HG02840 (cell line): Measurements from ENCODE around the gene PUM2.
A peak's percentile ranks its signal among the peaks of the same experiment; 100 is the strongest.
"Not testable (repeated sequence)": the region's sequence is repeated elsewhere in the genome, so short reads cannot be mapped to it uniquely, and the experiment has no call there.

Source experiments
- ATAC-seq: cut with Tn5 transposase; IDR thresholded peaks from one replicate; pipeline ENCODE4 v1.9.1; 2021; ENCODE audit warnings: mild to moderate bottlenecking, moderate library complexity, moderate number of reproducible peaks; ENCODE audit not compliant: unreplicated experiment, low FRiP score

PUM2 gene, protein sequence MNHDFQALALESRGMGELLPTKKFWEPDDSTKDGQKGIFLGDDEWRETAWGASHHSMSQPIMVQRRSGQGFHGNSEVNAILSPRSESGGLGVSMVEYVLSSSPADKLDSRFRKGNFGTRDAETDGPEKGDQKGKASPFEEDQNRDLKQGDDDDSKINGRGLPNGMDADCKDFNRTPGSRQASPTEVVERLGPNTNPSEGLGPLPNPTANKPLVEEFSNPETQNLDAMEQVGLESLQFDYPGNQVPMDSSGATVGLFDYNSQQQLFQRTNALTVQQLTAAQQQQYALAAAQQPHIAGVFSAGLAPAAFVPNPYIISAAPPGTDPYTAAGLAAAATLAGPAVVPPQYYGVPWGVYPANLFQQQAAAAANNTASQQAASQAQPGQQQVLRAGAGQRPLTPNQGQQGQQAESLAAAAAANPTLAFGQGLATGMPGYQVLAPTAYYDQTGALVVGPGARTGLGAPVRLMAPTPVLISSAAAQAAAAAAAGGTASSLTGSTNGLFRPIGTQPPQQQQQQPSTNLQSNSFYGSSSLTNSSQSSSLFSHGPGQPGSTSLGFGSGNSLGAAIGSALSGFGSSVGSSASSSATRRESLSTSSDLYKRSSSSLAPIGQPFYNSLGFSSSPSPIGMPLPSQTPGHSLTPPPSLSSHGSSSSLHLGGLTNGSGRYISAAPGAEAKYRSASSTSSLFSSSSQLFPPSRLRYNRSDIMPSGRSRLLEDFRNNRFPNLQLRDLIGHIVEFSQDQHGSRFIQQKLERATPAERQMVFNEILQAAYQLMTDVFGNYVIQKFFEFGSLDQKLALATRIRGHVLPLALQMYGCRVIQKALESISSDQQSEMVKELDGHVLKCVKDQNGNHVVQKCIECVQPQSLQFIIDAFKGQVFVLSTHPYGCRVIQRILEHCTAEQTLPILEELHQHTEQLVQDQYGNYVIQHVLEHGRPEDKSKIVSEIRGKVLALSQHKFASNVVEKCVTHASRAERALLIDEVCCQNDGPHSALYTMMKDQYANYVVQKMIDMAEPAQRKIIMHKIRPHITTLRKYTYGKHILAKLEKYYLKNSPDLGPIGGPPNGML

DNA sequence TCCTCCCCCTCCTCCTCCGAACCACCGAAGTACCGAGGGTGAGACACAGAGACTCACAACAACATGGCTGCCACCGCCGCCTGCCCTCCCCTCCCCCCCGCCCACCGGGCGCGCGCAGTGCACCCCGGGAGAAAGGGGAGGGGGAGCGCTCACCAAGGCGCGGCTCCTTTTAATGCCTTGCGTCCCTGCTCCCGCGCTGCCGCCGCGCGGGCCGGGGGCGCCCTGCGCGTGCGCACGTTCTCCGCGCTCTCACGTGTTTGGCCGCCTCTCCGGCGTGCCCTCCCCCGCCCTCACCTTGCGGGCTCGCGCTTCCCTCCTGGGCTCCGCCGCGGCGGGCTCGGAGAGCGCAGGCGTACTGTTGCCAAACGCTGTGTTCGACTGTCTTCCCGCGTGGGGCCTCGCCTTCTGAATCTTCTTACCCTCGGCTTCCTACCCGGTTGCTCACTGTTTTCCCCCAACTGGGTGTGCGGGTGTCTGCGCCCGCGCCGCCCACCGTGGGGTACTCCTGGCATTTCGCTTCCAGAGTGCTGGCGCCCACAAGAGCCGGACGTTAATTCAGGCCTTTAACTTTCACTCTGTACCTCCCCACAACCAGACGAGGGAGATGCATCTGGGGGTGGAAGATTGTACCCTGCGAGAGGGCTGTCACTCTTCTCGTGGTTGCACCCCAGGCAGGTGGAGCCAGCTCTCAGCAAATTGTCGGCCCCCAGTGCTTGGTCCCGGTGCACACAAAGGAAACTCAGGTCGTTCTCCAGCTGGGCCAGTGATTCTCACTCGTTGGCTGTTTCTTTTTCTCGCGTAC lies at the start of gene PUM2:
Gene PUM2, minus strand, starts transcription at position 92 of the 802 bp plus-strand sequence. CDS start 23,484 bp downstream, outside the sequence.
- peak; percentile 89 for ATAC-seq

DNA sequence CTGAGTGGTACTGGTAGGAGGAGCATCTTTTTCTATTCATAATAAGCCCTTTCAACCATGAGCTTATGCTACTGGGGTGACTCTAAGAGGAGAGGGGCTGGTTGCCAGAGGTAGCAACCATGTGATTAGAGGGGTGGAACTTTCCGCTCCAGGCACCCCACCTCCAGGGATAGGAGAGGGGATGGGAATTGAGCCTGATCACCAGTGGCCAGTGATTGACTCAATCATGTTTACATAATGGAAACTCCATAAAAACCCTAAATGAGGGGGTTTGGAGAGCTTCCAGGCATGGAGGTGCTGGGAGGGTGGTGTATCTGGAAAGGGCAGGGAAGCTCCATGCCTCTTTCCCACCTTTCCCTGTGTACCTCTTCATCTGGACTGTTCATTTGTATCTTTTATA lies 49.7 kb upstream of the PUM2 start:
- ATAC-seq, result no peak

DNA sequence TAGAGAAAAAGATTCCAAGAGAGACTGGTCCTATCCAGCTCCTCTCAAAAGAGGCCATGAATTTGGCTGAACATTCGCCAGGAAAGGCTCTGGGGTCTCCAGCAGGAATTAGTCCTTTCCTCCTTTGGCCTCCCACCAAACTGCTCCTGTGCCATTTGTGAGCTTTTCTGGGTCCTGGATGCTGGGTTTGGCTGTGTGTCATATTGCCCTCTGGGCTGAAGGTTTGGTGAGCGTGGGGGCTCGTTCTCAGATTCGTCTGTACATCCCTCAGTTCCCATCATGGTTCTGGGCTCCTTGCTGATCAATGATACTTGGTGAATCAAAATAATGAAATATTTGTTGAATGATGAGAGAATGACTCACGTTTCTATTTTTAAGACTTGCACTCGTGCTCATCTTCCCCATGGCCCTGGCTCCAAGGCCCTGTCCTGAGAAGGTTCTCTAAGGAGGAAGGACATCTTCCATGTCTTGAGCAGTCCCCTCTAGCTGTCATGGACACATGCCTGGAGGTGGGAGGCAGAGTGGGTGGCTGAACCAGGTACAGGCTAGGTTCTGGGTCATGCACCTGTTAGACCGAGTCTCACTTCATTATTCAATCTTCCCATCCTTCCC lies 48.4 kb upstream of the PUM2 start:
- ATAC-seq, result no peak

DNA sequence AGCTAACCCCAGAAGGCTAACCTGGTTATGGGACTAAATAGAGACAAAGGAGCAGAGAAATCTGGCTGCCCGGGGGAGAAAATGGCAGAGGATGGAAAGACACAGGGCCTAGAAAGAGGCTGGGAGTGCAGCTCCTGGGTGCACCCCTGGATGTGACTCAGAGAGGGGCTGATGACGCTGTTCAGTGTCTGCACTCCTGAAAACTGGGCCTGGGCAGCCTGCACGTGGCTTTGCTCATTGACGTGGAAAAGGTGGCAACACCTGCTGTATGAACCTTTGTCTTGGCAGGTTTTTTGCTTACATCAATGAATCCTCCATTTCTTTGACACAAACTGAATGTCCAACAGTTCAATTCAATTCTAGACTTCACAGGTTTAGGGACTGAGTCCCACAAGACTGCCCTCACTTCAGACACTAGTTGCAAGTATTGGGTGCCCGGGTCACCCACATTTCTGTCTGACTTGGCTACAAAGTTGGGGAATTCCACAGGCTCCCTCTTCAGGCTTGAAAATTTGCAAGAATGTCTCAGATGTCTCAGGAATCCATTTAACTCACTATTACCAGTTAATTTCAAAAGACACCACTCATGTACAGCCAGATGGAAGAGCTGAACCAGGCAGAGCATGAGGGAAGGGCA lies 47.3 kb upstream of the PUM2 start:
- ATAC-seq, result no peak

DNA sequence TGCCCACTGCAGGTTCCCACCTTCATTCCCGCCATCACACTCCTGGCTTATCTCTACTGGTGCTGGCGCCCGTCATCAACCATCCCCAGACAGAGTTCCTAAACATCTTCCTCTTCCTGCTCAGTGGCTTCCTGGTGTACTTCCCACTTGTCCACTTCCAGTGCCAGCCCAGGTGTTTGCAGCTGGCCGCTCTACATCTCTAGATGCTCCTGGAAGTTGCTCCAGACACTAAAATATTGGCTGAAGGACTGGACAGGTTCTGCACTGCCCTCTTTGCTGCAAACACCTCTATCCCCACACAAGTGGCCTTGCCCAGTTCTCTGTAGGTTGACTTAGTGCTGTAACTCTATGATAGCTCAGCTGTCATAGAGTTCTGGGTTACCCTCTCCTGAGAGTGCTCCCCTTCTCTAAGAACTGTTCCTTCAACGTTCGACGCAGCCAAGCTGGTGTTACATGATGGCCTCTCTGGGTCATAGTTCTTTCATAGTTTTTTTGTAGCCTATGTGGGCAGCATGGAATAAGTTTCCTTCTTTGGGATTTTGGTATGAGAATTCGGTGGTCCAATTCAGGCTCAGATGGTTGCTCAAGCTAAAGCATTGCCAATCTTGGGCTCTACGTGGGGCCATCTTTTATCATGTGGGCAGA lies 45.8 kb upstream of the PUM2 start:
- ATAC-seq, result no peak

DNA sequence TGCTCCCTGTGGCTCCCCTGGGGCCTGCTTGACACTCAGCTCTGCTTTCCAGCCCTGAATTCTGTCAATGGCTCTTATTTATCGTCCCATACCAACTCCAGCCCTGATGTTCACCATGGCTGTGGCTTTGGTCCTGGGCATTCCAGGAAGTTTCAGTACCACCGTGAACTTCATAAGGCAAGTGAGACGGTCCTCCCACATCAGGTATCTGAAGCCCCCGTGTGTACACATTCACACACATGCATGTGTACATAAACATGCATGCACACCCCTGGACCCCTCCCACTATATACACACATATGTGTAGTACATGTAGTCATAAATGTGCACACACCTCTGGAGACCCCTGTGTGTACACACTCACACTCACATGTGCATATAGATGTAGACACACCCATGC lies 43.3 kb upstream of the PUM2 start:
- no peak for ATAC-seq

DNA sequence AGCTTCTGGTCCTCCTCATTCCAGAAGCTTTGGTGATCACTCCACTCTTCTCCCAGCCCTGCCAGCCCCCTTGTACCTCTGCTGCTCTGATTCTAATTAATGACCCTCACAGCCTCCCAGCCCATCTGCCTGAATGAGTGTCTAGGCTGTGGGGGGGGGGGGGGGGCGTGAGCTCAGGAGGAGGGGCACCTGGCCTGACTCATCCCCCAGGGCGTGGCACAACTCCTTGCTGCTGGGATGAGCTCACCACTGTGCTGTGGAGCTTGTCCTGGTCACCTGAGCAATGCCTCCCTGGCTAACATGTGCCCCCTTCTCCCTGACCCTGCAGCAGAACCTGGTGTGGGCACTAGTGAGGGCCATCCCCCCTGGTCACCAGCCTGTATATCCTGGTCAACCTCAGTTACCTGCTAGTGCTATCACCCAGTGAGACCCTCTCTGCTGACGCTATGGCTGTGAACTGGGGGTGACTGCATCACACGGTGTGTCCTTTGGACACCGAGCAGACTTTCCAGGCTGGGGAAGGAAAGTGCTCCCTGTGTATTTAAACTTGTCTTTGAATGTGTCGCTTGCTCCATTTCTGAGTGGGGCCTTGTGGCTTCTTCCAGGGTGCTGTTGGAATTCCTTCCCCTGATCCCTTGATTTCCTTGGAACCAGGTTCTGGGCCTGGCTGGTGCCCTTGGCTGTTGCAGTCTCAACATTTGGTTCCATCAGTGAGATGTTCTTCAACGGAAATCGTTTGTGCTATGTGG lies 41.5 kb upstream of the PUM2 start:
- ATAC-seq, result no peak

DNA sequence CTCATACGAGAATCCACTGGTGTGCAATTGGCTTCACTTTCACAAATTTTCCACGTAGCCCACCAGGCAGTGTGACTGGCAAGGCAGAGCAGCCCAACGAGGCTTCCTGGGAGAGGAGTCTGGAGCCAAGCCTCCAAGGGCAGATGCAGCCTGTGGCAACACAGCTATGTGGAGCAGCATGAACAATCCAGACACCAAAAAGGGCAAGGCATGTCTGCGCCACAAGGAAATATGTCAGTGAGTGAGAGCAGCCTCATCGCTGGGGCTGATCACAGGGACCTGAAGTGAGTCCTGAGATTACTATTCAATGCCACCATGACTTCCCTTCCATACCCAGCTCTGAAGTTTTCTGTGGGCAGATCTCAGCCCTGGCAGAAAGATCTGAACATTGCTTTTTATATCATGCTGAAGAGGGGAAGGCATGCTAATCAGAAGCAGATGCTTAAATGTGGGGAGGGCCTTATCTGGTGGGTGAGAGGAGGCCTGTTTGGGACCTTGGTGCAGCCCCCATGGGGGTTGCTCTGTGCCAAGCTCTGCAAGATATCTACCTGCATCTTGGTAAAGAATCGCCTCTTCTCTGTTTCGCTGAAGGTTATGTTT lies 40.0 kb upstream of the PUM2 start:
- ATAC-seq, result no peak

DNA sequence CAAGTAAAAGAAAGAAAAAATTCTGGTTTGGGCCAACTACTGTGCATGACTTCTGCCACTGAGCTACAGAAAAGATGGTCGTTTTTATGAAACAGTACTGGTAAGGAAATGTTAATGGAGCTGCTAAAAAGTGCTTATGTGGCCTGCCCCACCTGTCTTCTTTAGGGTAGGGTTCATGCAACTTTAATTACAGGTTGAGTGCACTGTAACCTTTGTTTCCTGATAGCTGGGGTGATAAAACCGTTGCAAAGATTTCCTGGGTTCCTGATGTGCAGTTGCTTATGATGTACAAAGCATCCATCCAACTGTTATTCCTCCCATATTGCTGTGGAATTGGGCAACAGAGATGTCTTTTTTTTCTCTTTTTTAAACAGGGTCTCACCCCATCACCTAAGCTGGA lies 34.3 kb upstream of the PUM2 start:
- no peak for ATAC-seq

DNA sequence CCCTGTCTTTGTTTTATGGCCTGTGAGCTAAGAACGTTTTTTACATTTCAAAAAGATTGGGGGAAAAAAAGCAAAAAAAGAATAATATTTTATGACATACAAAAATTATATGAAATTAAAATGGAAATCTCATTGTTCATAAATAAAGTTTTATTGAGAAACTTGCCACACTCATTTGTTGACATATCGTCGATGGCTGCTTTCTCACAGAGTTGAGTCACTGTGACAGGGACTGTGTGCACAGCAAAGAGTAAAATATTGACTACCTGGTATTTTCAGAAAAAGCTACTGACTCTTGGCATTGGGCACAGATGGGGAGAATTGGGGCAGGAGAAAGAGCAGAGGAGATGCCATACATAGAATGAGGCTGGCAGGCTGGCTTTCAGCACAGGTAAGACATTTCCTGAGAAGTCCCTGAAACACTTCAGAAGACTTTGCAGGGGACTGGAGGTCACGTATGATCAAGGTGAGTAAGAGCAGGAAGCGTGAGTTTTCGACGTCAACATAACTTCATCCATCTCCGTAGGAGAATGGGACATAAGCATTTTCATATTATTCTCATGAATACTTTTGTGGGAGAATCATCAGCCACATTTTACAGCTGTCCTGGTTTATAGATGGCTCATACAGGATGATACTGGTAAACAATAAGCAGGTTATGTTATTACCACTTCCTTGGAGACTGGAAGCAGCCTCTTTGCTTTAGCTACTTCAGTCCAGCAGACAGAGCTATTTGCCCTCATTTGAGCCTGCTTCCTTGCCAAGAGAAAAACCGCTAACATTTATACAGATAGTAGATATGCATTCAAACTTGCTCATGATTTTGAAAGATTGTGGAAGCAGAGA lies 32.5 kb upstream of the PUM2 start:
- no peak for ATAC-seq

DNA sequence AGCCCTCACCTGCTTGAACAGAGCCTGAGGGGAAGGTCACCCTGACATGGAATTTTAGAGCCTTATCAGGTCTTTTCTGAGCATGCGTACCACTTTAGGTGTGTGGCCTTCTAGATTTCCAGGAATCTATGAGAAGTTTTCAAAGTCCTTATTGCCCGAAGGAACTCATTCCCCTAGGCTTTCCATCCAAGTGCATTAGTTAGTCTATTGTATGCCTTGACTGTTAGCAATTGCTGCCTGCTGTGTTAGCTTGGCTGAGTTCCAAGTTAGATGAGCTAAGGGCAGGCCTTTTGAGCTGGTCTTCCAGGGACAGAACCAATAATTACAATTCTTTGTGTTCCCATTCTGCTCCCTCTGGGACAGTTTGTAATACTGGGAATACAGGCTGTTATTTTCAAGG lies 30.8 kb upstream of the PUM2 start:
- no peak for ATAC-seq

DNA sequence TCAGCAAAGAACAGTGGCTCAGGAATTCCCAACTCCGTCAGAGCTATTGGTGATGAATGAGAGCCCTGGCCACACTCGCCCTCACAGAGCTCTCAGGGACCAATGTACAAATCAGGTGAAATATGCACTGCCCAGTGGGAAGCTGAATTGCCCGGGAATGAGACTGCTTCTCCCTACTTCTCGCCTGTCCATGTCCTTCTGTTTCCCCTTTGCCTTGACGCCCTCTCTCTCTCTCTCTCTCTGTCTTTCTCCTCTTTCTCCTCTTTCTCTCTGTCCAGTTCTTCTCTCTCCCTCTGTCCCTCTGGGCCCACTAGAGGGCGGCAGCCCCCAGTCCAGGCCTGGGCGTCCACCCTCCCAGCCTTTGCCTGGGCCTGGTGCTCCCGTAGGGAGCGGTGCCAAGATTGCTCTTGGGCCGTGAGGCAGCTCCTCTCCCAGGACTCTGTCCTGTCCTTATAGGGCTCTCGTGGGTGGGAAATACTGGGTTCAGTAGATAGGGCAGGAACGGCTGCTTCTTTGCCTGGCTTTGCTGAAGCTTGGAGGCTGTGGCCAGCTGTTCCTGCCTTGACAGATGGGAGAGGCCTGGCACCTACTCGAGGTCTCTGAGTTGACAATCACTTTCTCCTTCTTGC lies 28.4 kb upstream of the PUM2 start:
- ATAC-seq, result no peak

DNA sequence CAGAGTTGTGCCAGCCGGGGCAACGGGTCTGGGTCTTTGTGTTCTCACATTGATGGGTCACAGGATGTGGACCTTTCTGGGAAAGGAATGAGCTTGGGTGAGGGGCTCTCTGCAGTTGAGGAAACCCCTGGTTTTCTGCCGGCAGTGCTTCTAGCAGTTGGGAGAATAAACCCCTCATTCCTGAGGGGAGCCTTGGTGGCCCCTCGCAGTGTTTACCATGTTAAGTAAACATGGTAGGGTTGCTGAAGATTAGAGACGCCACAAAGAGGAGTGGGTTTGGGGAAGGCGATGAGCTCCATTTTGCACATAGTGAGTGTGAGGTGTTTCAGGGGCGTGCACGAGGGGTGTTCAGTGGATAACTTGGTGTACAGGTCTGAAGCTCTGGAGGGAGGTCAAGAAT lies 27.7 kb upstream of the PUM2 start:
- no peak for ATAC-seq

DNA sequence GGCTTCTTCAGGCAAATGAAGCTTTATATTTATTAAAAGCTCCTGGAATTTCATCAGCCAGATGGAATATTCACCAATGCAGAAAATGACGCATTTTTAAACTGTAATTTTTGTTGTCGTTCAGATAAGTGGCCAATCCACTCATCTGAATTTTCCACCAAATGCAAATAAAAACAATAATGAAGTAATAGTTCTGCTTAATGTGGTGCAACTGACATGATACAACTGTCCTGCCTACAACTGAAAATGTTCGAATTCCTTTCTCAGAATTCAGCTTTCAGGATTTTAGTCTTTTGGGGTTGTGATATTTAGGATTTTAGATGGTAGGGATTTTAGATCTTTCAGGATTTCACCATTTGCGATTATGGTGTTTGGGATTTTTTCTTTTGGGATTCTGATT lies 27.1 kb upstream of the PUM2 start:
- ATAC-seq, result no peak

DNA sequence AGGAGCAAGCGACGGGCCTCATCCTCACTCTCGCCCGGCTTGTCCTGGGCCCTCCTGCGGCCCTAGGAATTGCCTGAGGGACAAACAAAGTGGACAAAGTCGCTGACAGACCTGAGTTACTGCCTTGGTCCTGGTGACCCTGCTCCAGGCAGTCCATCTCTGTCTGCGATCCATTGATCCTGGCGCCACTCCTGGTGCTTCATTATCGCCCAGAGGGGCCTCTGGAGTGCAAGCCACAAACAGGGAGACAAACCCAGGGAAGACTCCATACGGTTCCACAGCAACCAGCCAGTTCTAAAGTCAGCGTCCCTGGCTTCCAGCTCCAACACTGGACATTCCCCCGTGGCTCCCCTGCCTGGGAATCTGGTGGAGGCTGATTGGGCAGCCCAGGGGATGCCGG lies 24.3 kb upstream of the PUM2 start:
- ATAC-seq, result not testable (repeated sequence)

DNA sequence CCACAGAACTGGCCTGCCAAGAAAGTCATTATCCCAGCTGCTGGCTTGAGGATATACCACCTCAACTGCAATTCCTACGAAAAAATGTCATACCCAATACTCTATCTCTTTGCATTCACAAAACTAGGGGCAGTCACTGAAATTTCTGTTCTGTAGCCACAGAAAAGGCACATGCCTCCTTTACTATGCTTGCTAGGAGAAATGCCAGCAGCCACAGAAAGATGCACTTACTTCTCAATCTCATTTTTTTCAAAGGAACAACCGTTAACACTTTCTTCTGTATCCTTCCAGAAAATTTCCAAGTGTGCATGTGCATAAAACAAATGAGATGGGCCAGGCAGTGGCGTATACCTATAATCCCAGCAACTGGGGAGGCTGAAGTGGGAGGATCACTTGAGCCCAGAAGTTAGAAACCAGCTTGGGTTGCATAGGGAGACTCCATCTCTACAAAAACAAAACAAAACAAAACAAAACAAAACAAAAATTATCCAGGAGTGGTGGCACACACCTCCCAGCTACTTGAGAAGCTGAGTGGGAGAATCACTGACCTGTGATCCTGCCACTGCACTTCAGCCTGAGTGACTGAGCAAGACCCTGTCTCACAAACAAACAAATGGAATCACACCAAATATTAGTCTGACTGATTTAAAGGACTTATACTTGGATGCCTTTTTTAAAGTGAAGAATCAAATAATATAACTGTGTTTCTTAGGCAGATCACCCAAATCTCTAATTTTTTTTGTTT lies 22.4 kb upstream of the PUM2 start:
- ATAC-seq, result no peak
